HCT116 (cell line): ENCODE data around the gene TOR4A. TPM values are rescaled to one million over a fixed set of nuclear protein-coding genes. Genes with fewer than 3 reads are reported as not detected.

Source experiments
- ATAC-seq: fragments of 200-7000 bp; cut with Tn5 transposase; 2 replicates; pipeline ENCODE4 v1.9.1; 2020; ENCODE audit warnings: mild to moderate bottlenecking, moderate library complexity
- BruUV-seq: library from RNA; stranded (reverse); fragments of 400-500 nt; replicated peaks from 2 replicates; lab custom pipeline; 2021; lab: Mats Ljungman, UMichigan
- CTCF ChIA-PET: fragments of 300-600 bp; sonication (Branson Sonifier 250); formaldehyde crosslinking; loops from one replicate; lab custom pipeline; 2021; ENCODE audit warnings: antibody characterized with exemption; lab: Charles Lee
- POLR2A ChIA-PET: fragments of 300-600, 350-600 bp; sonication (Branson Sonifier 250); formaldehyde crosslinking; loops from one replicate; lab custom pipeline; 2021; ENCODE audit warnings: antibody characterized with exemption; lab: Charles Lee
- RAD21 ChIA-PET, 2 experiments: fragments of 300-600 bp; sonication (Branson Sonifier 250); formaldehyde crosslinking; loops; one replicate each; lab custom pipeline; 2023; ENCODE audit warnings: low total read pairs in 2 of 2; ENCODE audit not compliant: uncharacterized antibody in 2 of 2, unreplicated experiment in 2 of 2, low non-redundant PET in 1 of 2; lab: Charles Lee
- DNase-seq: peaks from one replicate; pipeline ENCODE4 v3.0.0-alpha.2; 2010; ENCODE audit warnings: low read depth, low spot score
- H2AFZ ChIP-seq: fragments of 200-600 bp; shearing (Covaris generic), sonication (generic); 2 replicates; pipeline ENCODE4 v1.6.1; 2017; ENCODE audit warnings: low read depth, mixed run types, mixed read lengths, antibody characterized with exemption, low read length; ENCODE audit not compliant: poor library complexity, severe bottlenecking
- H3K27ac ChIP-seq: 2 replicates; pipeline ENCODE4 v1.5.1; 2012; ENCODE audit warnings: low read depth, low read length
- H3K27me3 ChIP-seq: fragments of 200-600 bp; sonication (generic); 2 replicates; pipeline ENCODE4 v1.6.1; 2016; ENCODE audit warnings: mixed run types, low read length, mixed read lengths; ENCODE audit not compliant: insufficient read depth
- H3K36me3 ChIP-seq, 2 experiments: fragments of 200-500 bp in 1 of 2; fragments of 200-600 bp in 1 of 2; sonication (Bioruptor generic) in 1 of 2; sonication (generic) in 1 of 2; 2 replicates each; pipeline versions ENCODE4 v1.5.1 to v1.6.1; 2014 to 2016; ENCODE audit warnings: low read length in 2 of 2, inconsistent platforms in 1 of 2, mixed read lengths in 1 of 2, mixed run types in 1 of 2; ENCODE audit not compliant: insufficient read depth in 2 of 2, control insufficient read depth in 1 of 2
- H3K4me1 ChIP-seq, 2 experiments: fragments of 200-600 bp in 1 of 2; sonication (generic) in 1 of 2; 2 replicates each; pipeline versions ENCODE4 v1.5.1 to v1.6.1; 2012 to 2017; ENCODE audit warnings: low read length in 2 of 2, inconsistent platforms in 1 of 2, mild to moderate bottlenecking in 1 of 2, mixed read lengths in 1 of 2, mixed run types in 1 of 2, moderate library complexity in 1 of 2; ENCODE audit not compliant: insufficient read depth in 2 of 2, control insufficient read depth in 1 of 2
- H3K4me2 ChIP-seq: fragments of 200-600 bp; sonication (generic); 2 replicates; pipeline ENCODE4 v1.6.1; 2017; ENCODE audit warnings: mixed run types, low read length, mixed read lengths
- H3K4me3 ChIP-seq, 2 experiments: fragments of 200-600 bp in 1 of 2; sonication (generic) in 1 of 2; replicated peaks in 1 of 2; 2 replicates each; pipeline ENCODE4 v1.5.1; 2011 to 2016; ENCODE audit warnings: low read length in 2 of 2, control low read depth in 1 of 2, low read depth in 1 of 2, mild to moderate bottlenecking in 1 of 2, mixed read lengths in 1 of 2, mixed run types in 1 of 2
- H3K79me2 ChIP-seq: fragments of 200-600 bp; sonication (generic); 2 replicates; pipeline ENCODE4 v1.6.1; 2017; ENCODE audit warnings: mild to moderate bottlenecking, mixed run types, low read length, moderate library complexity, mixed read lengths; ENCODE audit not compliant: insufficient read depth
- H3K9ac ChIP-seq: fragments of 200-600 bp; sonication (generic); 2 replicates; pipeline ENCODE4 v1.6.1; 2016; ENCODE audit warnings: low read length, mixed read lengths
- H3K9me2 ChIP-seq: fragments of 200-600 bp; sonication (generic), shearing (Covaris generic); 2 replicates; pipeline ENCODE4 v1.6.1; 2017; ENCODE audit warnings: mixed run types, mild to moderate bottlenecking, moderate library complexity; ENCODE audit not compliant: insufficient read depth
- H3K9me3 ChIP-seq, 2 experiments: fragments of 200-500 bp in 1 of 2; fragments of 200-600 bp in 1 of 2; sonication (Bioruptor generic) in 1 of 2; sonication (generic) in 1 of 2; 2 replicates each; pipeline ENCODE4 v1.6.1; 2014 to 2017; ENCODE audit warnings: low read length in 2 of 2, mixed read lengths in 2 of 2, inconsistent platforms in 1 of 2, low read depth in 1 of 2, mild to moderate bottlenecking in 1 of 2, mixed run types in 1 of 2, moderate library complexity in 1 of 2; ENCODE audit not compliant: control insufficient read depth in 1 of 2, insufficient read depth in 1 of 2
- H4K20me1 ChIP-seq: fragments of 200-600 bp; sonication (generic), shearing (Covaris generic); 2 replicates; pipeline ENCODE4 v1.6.1; 2017; ENCODE audit warnings: mixed run types, mild to moderate bottlenecking, moderate library complexity; ENCODE audit not compliant: insufficient read depth
- CEBPB ChIP-seq: IDR thresholded peaks from 2 replicates; pipeline ENCODE4 v1.6.1; 2012; ENCODE audit warnings: low read depth
- CTCF ChIP-seq, 3 experiments: fragments of 200-600 bp in 1 of 3; sonication (generic) in 1 of 3; IDR thresholded peaks in 2 of 3; conservative IDR thresholded peaks in 1 of 3; 2 replicates each; pipeline ENCODE4 v1.5.1; 2012 to 2017; ENCODE audit warnings: low read depth in 2 of 3, low read length in 2 of 3, antibody characterized with exemption in 1 of 3, borderline replicate concordance in 1 of 3, control low read depth in 1 of 3, mild to moderate bottlenecking in 1 of 3, mixed read lengths in 1 of 3, mixed run types in 1 of 3, moderate library complexity in 1 of 3; ENCODE audit not compliant: insufficient read depth in 1 of 3
- EGR1 ChIP-seq: IDR thresholded peaks from 2 replicates; pipeline ENCODE4 v1.6.1; 2012; ENCODE audit warnings: low read depth
- ELF1 ChIP-seq: IDR thresholded peaks from 2 replicates; pipeline ENCODE4 v1.6.1; 2012; ENCODE audit warnings: low read depth, borderline replicate concordance
- EZH2 ChIP-seq: fragments of 200-600 bp; sonication (generic); IDR thresholded peaks from 2 replicates; pipeline ENCODE4 v1.6.1; 2017; ENCODE audit warnings: antibody characterized with exemption, mixed run types
- EZH2phosphoT487 ChIP-seq: fragments of 200-600 bp; IDR thresholded peaks from 2 replicates; pipeline ENCODE4 v1.6.1; 2018; ENCODE audit warnings: antibody characterized with exemption, borderline replicate concordance
- RAD21 ChIP-seq: IDR thresholded peaks from 2 replicates; pipeline ENCODE4 v1.6.1; 2012; ENCODE audit warnings: low read depth, mild to moderate bottlenecking
- TCF7L2 ChIP-seq: IDR thresholded peaks from 2 replicates; pipeline ENCODE4 v1.7.0; 2011; ENCODE audit warnings: borderline replicate concordance, inconsistent platforms; ENCODE audit not compliant: insufficient read depth, insufficient read length; ENCODE audit errors: extremely low read depth
- YY1 ChIP-seq: IDR thresholded peaks from 2 replicates; pipeline ENCODE4 v1.6.1; 2011; ENCODE audit warnings: low read length, low read depth, moderate library complexity, mild to moderate bottlenecking; ENCODE audit not compliant: insufficient replicate concordance; ENCODE audit errors: extremely low read depth
- ZFX ChIP-seq: fragments of 450-650 bp; IDR thresholded peaks from 2 replicates; pipeline ENCODE4 v1.6.1; 2017
- ZNF274 ChIP-seq: fragments of 200-500 bp; sonication (Bioruptor generic); IDR thresholded peaks from 2 replicates; pipeline ENCODE4 v1.6.1; 2014; ENCODE audit warnings: mild to moderate bottlenecking, low read depth, low read length, inconsistent platforms
- intact Hi-C: fragments of 100-400 bp; cut with micrococcal nuclease; formaldehyde crosslinking; loops from 2 replicates; pipeline ENCODE4 v1.10.0; 2022
- total RNA-seq: library from RNA; stranded (reverse); gene quantifications from one replicate; pipeline ENCODE4 v1.2.1, GENCODE V29; 2021; ENCODE audit not compliant: unreplicated experiment
- TF ChIP-seq, protein P1 (sequence below): IDR thresholded peaks from 2 replicates; pipeline ENCODE4 v1.6.1; 2012
- TF ChIP-seq, protein P2 (sequence below): IDR thresholded peaks from 2 replicates; pipeline ENCODE4 v1.6.1; 2012; ENCODE audit warnings: low read depth

Gene TOR4A
- total RNA-seq, 1 experiment from 2014 or later: 34.0 TPM

GRCh38 chr9:137228506-137228967 lies 49.0 kb upstream of the TOR4A start:
- intact Hi-C loops: loop anchor here (5.0 to 10.0 kb wide), 3 partner anchors 41 to 444 kb away; partner anchors contain the start of genes ANAPC2, NPDC1 and SSNA1
- Histone ChIP-seq H3K4me2 (no peak overlapping the region), H3K9ac (no peak overlapping the region), H2AFZ (no peak overlapping the region), H3K9me2 (no peaks in the 10 kb centered on the region), H3K27ac (peak overlapping the region; percentile 43; the same call in 1 of the 2 replicates), H3K9me3 (no peaks in the 10 kb centered on the region), H3K27me3 (no peaks in the 10 kb centered on the region), H3K4me1 (peaks cover 44 to 60% of the 10 kb centered on the region in 2 experiments), H3K4me3 (no peak overlapping the region), H3K36me3 (no peaks in the 10 kb centered on the region), H3K79me2 (no peaks in the 10 kb centered on the region), H4K20me1 (no peaks in the 10 kb centered on the region)
- CTCF ChIA-PET: interaction anchor here (1.5 to 4.7 kb wide), 3 partner anchors 9 to 33 kb away, joined by 4 to 43 read pairs (median 10); no protein-coding TSS in a partner anchor
- no TSS peak for BruUV-seq
- RAD21 ChIA-PET: interaction anchor here in 1 of 2 experiments (1.6 kb wide), 1 partner anchor 110 kb away, joined by 3 read pairs; no protein-coding TSS in a partner anchor
- no peak for ATAC-seq
- no peak for TF ChIP-seq ZFX
- TF ChIP-seq YY1: no peak
- TF ChIP-seq, protein P1, sequence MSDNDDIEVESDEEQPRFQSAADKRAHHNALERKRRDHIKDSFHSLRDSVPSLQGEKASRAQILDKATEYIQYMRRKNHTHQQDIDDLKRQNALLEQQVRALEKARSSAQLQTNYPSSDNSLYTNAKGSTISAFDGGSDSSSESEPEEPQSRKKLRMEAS: no peak
- no peak for TF ChIP-seq ELF1
- TF ChIP-seq RAD21: no peak
- TF ChIP-seq CTCF (IDR thresholded peaks at IDR 0.05 in 2 of 3, conservative IDR thresholded peaks at IDR 0.05 in 1 of 3; ENCODE audit: borderline replicate concordance in 1 of 3, insufficient read depth in 1 of 3, low read depth in 2 of 3, low read length in 2 of 3): no peak
- TF ChIP-seq, protein P2, sequence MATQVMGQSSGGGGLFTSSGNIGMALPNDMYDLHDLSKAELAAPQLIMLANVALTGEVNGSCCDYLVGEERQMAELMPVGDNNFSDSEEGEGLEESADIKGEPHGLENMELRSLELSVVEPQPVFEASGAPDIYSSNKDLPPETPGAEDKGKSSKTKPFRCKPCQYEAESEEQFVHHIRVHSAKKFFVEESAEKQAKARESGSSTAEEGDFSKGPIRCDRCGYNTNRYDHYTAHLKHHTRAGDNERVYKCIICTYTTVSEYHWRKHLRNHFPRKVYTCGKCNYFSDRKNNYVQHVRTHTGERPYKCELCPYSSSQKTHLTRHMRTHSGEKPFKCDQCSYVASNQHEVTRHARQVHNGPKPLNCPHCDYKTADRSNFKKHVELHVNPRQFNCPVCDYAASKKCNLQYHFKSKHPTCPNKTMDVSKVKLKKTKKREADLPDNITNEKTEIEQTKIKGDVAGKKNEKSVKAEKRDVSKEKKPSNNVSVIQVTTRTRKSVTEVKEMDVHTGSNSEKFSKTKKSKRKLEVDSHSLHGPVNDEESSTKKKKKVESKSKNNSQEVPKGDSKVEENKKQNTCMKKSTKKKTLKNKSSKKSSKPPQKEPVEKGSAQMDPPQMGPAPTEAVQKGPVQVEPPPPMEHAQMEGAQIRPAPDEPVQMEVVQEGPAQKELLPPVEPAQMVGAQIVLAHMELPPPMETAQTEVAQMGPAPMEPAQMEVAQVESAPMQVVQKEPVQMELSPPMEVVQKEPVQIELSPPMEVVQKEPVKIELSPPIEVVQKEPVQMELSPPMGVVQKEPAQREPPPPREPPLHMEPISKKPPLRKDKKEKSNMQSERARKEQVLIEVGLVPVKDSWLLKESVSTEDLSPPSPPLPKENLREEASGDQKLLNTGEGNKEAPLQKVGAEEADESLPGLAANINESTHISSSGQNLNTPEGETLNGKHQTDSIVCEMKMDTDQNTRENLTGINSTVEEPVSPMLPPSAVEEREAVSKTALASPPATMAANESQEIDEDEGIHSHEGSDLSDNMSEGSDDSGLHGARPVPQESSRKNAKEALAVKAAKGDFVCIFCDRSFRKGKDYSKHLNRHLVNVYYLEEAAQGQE: no peak
- no peak for TF ChIP-seq CEBPB
- TF ChIP-seq TCF7L2: no peak
- TF ChIP-seq EZH2: no peak
- TF ChIP-seq EZH2phosphoT487: no peak
- TF ChIP-seq EGR1: no peak
- no peak for TF ChIP-seq ZNF274
- DNase-seq: no peak
- POLR2A ChIA-PET: interaction anchor here (1.4 to 2.5 kb wide), 2 partner anchors 8 to 12 kb away, joined by 3 to 16 read pairs; partner anchors contain the start of gene TUBB4B
